Measurements from ENCODE around the gene INHA.

DNA sequence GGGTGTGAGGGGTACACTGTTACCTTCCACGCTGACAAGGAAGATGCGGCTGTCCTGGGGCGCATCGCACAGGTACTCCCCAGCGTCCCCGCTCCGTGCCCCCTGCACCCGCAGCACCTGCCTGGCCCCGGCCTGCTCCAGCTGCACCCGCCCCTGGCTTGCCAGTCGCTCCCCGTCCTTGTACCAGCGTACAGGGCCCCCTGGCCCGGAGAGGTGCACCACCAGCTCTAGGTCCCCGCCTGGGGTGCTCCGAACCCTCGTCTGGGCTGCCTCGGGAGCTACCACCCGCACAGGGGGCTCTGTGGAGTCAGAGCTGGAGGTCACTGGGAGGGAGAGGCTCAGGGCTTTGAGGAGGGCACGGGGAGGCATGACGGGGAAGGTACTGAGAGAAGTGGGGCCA, 14.8 kb upstream of the INHA start:
- TF ChIP-seq OSR1 (CRISPR knock-in tag; IDR thresholded peaks at IDR 0.05) = no peak
- TF ChIP-seq, protein P1, sequence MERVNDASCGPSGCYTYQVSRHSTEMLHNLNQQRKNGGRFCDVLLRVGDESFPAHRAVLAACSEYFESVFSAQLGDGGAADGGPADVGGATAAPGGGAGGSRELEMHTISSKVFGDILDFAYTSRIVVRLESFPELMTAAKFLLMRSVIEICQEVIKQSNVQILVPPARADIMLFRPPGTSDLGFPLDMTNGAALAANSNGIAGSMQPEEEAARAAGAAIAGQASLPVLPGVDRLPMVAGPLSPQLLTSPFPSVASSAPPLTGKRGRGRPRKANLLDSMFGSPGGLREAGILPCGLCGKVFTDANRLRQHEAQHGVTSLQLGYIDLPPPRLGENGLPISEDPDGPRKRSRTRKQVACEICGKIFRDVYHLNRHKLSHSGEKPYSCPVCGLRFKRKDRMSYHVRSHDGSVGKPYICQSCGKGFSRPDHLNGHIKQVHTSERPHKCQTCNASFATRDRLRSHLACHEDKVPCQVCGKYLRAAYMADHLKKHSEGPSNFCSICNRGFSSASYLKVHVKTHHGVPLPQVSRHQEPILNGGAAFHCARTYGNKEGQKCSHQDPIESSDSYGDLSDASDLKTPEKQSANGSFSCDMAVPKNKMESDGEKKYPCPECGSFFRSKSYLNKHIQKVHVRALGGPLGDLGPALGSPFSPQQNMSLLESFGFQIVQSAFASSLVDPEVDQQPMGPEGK (CRISPR knock-in tag; IDR thresholded peaks at IDR 0.05; ENCODE audit: borderline replicate concordance) = no peak
- TF ChIP-seq RARB (CRISPR knock-in tag; IDR thresholded peaks at IDR 0.05) = no peak
- TF ChIP-seq, protein P2, sequence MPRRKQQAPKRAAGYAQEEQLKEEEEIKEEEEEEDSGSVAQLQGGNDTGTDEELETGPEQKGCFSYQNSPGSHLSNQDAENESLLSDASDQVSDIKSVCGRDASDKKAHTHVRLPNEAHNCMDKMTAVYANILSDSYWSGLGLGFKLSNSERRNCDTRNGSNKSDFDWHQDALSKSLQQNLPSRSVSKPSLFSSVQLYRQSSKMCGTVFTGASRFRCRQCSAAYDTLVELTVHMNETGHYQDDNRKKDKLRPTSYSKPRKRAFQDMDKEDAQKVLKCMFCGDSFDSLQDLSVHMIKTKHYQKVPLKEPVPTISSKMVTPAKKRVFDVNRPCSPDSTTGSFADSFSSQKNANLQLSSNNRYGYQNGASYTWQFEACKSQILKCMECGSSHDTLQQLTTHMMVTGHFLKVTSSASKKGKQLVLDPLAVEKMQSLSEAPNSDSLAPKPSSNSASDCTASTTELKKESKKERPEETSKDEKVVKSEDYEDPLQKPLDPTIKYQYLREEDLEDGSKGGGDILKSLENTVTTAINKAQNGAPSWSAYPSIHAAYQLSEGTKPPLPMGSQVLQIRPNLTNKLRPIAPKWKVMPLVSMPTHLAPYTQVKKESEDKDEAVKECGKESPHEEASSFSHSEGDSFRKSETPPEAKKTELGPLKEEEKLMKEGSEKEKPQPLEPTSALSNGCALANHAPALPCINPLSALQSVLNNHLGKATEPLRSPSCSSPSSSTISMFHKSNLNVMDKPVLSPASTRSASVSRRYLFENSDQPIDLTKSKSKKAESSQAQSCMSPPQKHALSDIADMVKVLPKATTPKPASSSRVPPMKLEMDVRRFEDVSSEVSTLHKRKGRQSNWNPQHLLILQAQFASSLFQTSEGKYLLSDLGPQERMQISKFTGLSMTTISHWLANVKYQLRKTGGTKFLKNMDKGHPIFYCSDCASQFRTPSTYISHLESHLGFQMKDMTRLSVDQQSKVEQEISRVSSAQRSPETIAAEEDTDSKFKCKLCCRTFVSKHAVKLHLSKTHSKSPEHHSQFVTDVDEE (CRISPR knock-in tag; IDR thresholded peaks at IDR 0.05) = no peak
- TF ChIP-seq ZNF565 (CRISPR knock-in tag; conservative IDR thresholded peaks at IDR 0.05; ENCODE audit: low read depth) = no peak
- TF ChIP-seq ARNTL (CRISPR knock-in tag; IDR thresholded peaks at IDR 0.05; ENCODE audit: borderline replicate concordance, low read depth) = no peak
- TF ChIP-seq ZFP30 (CRISPR knock-in tag; IDR thresholded peaks at IDR 0.05) = no peak
- TF ChIP-seq ZFP3 (CRISPR knock-in tag; IDR thresholded peaks at IDR 0.05) = no peak
- no peak for TF ChIP-seq CSDC2 (CRISPR knock-in tag; IDR thresholded peaks at IDR 0.05)
- TF ChIP-seq, protein P3, sequence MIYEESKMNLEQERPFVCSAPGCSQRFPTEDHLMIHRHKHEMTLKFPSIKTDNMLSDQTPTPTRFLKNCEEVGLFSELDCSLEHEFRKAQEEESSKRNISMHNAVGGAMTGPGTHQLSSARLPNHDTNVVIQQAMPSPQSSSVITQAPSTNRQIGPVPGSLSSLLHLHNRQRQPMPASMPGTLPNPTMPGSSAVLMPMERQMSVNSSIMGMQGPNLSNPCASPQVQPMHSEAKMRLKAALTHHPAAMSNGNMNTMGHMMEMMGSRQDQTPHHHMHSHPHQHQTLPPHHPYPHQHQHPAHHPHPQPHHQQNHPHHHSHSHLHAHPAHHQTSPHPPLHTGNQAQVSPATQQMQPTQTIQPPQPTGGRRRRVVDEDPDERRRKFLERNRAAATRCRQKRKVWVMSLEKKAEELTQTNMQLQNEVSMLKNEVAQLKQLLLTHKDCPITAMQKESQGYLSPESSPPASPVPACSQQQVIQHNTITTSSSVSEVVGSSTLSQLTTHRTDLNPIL (CRISPR knock-in tag; IDR thresholded peaks at IDR 0.05; ENCODE audit: low read depth) = no peak
- no peak for TF ChIP-seq BACH2 (CRISPR knock-in tag; IDR thresholded peaks at IDR 0.05; ENCODE audit: borderline replicate concordance)
- no peak for TF ChIP-seq GLIS3 (CRISPR knock-in tag; IDR thresholded peaks at IDR 0.05)
